ENCODE results near the gene FNBP1L.

GRCh38 chr1:93488207-93488606 is 40.3 kb downstream of the FNBP1L start:
- no peak for TF ChIP-seq CTCF (IDR thresholded peaks at IDR 0.05)
- TF ChIP-seq POLR2A (IDR thresholded peaks at IDR 0.05) = no peak

Measured in testis (tissue), 2 donors.